Activated CD8-positive, alpha-beta memory T cell treated with anti-CD3 and anti-CD28 coated beads, Interleukin-2, amount 10 ng/mL, durations not matched to agents 7 days and 5 days (primary cell): Measurements from ENCODE around the gene SUPT6H. TPM values are rescaled to one million over a fixed set of nuclear protein-coding genes. Genes with fewer than 3 reads are reported as not detected.

Source experiments
- ATAC-seq: fragments of 150-1000 bp; cut with Tn5 transposase; one replicate; pipeline ENCODE4 v1.10.0; 2021; ENCODE audit warnings: moderate library complexity
- CTCF ChIA-PET: fragments of 350-600 bp; sonication (Branson Sonifier 250); formaldehyde crosslinking; loops from one replicate; lab custom pipeline; 2021; ENCODE audit warnings: antibody characterized with exemption; lab: Charles Lee
- DNase-seq: peaks from one replicate; pipeline ENCODE4 v3.0.0-alpha.2; 2020
- H3K27ac Mint-ChIP-seq: one replicate; pipeline ENCODE4 v1.8.0; 2021; ENCODE audit warnings: mild to moderate bottlenecking, mixed read lengths
- H3K27me3 Mint-ChIP-seq: one replicate; pipeline ENCODE4 v1.8.0; 2021; ENCODE audit warnings: mixed read lengths
- H3K36me3 Mint-ChIP-seq: one replicate; pipeline ENCODE4 v1.8.0; 2021; ENCODE audit warnings: mild to moderate bottlenecking, mixed read lengths
- H3K4me1 Mint-ChIP-seq: one replicate; pipeline ENCODE4 v1.8.0; 2021; ENCODE audit warnings: mixed read lengths
- H3K4me3 Mint-ChIP-seq: one replicate; pipeline ENCODE4 v1.8.0; 2021; ENCODE audit warnings: mild to moderate bottlenecking, moderate library complexity, mixed read lengths
- H3K9me3 Mint-ChIP-seq: one replicate; pipeline ENCODE4 v1.8.0; 2022; ENCODE audit warnings: low read depth, mixed read lengths
- total RNA-seq, 2 experiments: library from RNA; stranded (reverse); gene quantifications; one replicate each; pipeline ENCODE4 v1.2.3, GENCODE V29; 2021

SUPT6H gene
- total RNA-seq, 2 experiments from 2014 or later: 64.7 to 81.2 TPM

DNA sequence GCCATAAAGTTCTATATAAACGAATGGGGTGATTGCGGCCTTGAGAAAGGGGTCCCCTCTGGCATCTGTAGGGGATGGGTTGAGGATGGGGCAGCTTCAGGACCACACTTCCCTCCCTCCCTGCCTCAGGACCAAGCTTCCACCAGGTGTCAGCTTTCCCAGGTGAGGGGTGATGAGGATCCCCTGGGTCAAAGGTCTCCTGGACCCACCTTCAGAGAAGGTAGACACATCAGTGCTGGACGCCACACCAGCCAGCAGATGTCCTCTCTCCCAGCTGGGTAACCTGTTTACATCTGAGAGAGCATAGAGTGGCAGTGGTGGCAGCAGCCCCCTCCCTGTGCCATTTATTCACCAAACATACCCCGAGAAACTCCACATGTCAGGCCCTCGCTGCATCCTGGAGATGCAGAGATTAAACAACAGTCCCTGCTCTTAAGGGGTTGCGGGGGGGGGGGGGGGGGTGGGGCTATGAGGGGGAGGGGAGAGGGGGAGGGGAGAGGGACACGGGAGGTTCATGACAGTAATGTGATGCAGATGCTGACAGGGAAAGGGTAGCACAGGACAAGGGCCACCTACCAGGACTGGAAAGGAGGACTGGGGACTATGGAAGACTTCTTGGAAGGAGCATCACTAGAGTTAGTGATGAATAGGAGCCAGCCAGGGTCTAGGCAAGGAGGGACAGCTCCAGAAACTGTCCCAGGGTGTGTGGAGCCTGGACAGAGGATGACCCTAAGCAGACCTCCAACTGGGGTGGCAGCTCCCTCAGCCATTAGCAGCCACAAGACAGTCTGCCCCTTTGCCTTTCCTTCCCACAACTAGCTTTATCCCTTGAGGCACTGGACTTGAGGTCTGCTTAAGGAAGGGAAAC, 44.7 kb downstream of the SUPT6H start:
- Mint-ChIP-seq H3K4me1 (peaks cover 8% of the 10 kb centered on the region), H3K36me3 (peaks cover 11% of the 10 kb centered on the region), H3K27me3 (no peaks in the 10 kb centered on the region), H3K4me3 (no peak overlapping the region), H3K27ac (no peak overlapping the region), H3K9me3 (no peaks in the 10 kb centered on the region)
- ATAC-seq: no peak
- CTCF ChIA-PET: interaction anchor here (0.8 kb wide), 1 partner anchor 57 kb away, joined by 3 read pairs; no protein-coding TSS in a partner anchor
- no peak for DNase-seq

DNA sequence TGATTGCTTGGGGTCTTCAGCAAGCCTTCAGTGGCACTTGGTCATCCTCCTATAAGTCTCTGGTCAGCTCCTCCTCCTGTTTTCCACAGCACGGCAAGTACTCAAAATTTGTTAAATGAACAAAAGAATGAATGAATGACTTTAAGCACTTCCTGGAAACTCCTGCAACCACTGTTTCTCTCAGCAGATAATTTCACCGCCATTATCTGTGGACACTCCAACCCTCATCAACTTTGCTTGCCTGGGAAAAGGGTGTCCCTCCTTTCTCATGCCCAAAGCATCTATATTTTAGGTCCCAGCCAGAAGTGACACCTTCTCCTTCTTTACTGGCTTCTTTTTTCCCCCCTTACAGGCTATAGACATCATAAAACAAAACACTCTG, 45.3 kb downstream of the SUPT6H start:
- CTCF ChIA-PET: interaction anchor here (0.8 kb wide), 1 partner anchor 56 kb away, joined by 3 read pairs; no protein-coding TSS in a partner anchor
- Mint-ChIP-seq H3K9me3 (no peaks in the 10 kb centered on the region), H3K4me3 (no peak overlapping the region), H3K36me3 (peaks cover 8% of the 10 kb centered on the region), H3K27me3 (no peaks in the 10 kb centered on the region), H3K4me1 (peaks cover 11% of the 10 kb centered on the region), H3K27ac (no peak overlapping the region)
- no peak for ATAC-seq
- no peak for DNase-seq

- Mint-ChIP-seq H3K4me1 (peaks cover 17% of the 10 kb centered on the region), H3K27ac (peak overlapping the region; percentile 93), H3K4me3 (peak overlapping the region; percentile 81), H3K27me3 (peaks cover 19% of the 10 kb centered on the region), H3K36me3 (peaks cover 3% of the 10 kb centered on the region), H3K9me3 (no peaks in the 10 kb centered on the region)
- CTCF ChIA-PET: interaction anchor here (0.7 to 5.3 kb wide), 16 partner anchors 9 to 215 kb away, joined by 3 to 52 read pairs (median 6); partner anchors contain the start of genes BLTP2, NEK8, RPL23A and SDF2
- DNase-seq (peak; percentile 92), ATAC-seq (peak; percentile 93)
These were observed 49.1 kb downstream of the SUPT6H start for GRCh38 chr17:28710861-28711722.

- DNase-seq (peak; percentile 68), ATAC-seq (peak; percentile 49)
- peak within 1 kb of the TSS; percentile 93 for H3K27ac Mint-ChIP-seq
- peaks cover 24% of the 10 kb centered on the region for H3K27me3 Mint-ChIP-seq
- peak within 1 kb of the TSS; percentile 81 for H3K4me3 Mint-ChIP-seq
- H3K36me3 Mint-ChIP-seq: peaks cover 3% of the 10 kb centered on the region
- no peaks in the 10 kb centered on the region for H3K9me3 Mint-ChIP-seq
- CTCF ChIA-PET: interaction anchor here (0.8 to 5.3 kb wide), 11 partner anchors 8 to 67 kb away, joined by 3 to 52 read pairs (median 9); partner anchors contain the start of genes BLTP2, NEK8, RPL23A and SDF2
- peaks cover 17% of the 10 kb centered on the region for H3K4me1 Mint-ChIP-seq
These were observed 49.7 kb downstream of the SUPT6H start, which contains the start of gene PROCA1 for GRCh38 chr17:28711723-28712031. TSS of gene PROCA1 (minus strand) at chr17:28711888. CDS start at chr17:28711660, 228 bp downstream.

DNA sequence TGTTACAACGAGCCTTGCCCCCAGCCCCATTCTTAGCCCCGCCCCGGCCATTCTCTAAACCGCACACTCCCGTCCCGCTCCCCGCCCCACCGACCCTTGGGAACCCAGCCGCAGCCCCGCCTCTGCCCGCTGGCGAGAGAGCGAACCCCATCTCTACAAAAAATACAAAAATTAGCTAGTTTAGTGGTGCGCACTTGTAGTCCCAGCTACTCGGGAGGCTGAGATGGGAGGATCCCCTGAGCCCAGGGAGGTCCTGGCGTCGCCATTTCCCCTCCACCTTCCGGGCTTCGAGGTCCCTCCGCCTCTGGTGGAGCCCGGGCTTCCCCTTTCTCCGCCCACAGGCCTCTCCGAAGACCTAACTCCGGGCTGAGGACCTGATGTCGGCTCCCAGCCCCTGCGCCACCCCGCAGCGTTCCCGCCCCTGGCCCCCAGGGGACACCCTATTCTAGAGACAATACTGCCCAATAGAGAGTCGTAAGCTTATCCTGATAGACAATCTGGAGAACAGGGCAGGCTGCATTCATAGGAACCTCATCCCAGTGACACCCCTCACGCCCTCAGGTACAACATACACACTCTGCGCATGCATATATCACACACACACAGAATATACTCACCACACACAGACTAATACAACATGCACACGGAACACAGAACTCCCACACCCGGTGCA, 50.2 kb downstream of the SUPT6H start:
- peak overlapping the region; percentile 81 for H3K4me3 Mint-ChIP-seq

DNA sequence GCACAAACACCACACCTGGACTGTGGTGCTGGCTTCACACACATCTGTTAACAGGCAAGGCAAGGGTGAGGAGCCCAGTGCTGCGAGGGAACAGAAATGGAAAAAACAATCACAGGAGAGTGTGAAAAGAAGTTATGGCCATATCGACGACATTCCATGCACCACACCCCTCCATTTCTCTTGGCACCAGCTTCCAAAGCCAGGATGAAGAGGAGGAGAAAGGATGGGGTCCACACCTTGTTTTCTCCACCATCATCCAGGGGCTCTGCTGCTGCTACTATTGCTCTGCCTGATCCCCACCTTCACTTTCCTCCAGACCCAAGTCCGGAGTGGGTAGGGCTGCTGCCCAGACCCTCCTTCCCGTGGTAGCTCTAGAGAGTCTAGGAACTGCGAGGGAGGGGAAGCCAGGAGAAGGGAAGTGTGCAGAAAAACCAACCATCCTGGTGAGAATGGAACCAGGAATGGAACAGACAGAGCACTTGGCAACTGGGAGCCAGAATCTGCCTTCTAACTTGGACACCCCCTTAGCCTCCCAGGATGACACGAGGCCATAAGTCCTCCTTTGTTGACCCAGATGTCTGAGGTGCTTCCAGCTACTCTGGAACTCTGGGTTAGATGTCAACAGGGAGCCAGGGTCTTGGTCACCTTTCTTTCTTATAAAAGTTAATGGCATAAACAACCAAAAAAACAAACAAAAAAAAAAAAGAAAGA, 50.9 kb downstream of the SUPT6H start:
- ATAC-seq: no peak
- Mint-ChIP-seq H3K4me3 (peak overlapping the region; percentile 81), H3K4me1 (peaks cover 17% of the 10 kb centered on the region), H3K27me3 (peaks cover 27% of the 10 kb centered on the region), H3K27ac (peak overlapping the region; percentile 93), H3K36me3 (peaks cover 3% of the 10 kb centered on the region), H3K9me3 (no peaks in the 10 kb centered on the region)
- DNase-seq: no peak
- CTCF ChIA-PET: interaction anchor here (1.0 to 5.3 kb wide), 6 partner anchors 12 to 68 kb away, joined by 3 to 52 read pairs (median 10); partner anchors contain the start of genes BLTP2, NEK8 and TLCD1

More for the DNA sequence above, 50.2 kb downstream of the SUPT6H start:
- DNase-seq: peak; percentile 79
- H3K9me3 Mint-ChIP-seq: no peaks in the 10 kb centered on the region
- H3K4me1 Mint-ChIP-seq: peaks cover 17% of the 10 kb centered on the region
- peaks cover 27% of the 10 kb centered on the region for H3K27me3 Mint-ChIP-seq
- CTCF ChIA-PET: interaction anchor here (1.0 to 5.3 kb wide), 7 partner anchors 13 to 68 kb away, joined by 3 to 52 read pairs (median 12); partner anchors contain the start of genes BLTP2, NEK8 and TLCD1
- peaks cover 3% of the 10 kb centered on the region for H3K36me3 Mint-ChIP-seq
- peak; percentile 35 for ATAC-seq
- H3K27ac Mint-ChIP-seq: peak overlapping the region; percentile 93

DNA sequence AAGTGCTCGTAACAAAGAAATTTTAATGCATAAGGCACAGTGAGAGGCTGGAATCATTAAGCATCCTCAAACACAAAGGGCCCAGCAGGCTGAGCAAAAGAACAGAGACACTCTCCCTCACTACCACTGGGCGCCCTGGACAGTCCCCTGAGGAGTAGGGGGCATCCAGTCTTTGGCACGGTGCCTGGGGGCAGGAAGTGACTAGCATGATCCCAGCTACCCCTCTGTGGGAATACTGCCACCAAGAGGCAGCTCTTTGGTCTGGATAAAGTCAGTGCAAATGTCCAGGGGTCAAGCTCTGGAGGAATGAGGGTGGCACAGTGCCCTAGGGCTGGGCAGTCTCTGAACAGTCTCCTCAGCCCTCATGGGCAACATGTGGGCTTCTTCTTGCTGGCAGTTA, 52.3 kb downstream of the SUPT6H start:
- peaks cover 34% of the 10 kb centered on the region for H3K27me3 Mint-ChIP-seq
- peaks cover 25% of the 10 kb centered on the region for H3K4me1 Mint-ChIP-seq
- ATAC-seq (no peak), DNase-seq (no peak)
- no peak overlapping the region for H3K27ac Mint-ChIP-seq
- no peak overlapping the region for H3K4me3 Mint-ChIP-seq
- no peaks in the 10 kb centered on the region for H3K36me3 Mint-ChIP-seq
- CTCF ChIA-PET: interaction anchor here (5.3 kb wide), 1 partner anchor 13 kb away, joined by 52 read pairs; the partner anchor contains the start of genes NEK8 and TLCD1
- H3K9me3 Mint-ChIP-seq: no peaks in the 10 kb centered on the region

DNA sequence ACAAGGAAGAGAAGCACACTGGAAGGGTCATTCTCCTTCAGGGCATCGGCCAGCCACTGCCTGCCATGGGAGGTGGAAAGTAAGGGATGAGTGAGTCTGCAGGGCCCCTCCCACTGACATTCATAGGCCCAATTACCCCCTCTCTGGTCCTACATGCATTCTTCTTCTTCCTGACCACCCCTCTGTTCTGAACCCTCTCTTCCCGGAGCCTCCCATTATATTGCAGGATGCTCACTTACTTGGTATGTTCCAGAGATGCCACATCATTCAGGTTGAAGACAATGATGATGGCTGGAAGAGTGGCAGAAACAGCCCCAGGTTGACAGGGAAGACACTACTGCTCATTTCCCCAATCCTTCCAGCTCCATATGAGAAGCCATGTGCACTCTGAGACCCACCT, 53.2 kb downstream of the SUPT6H start:
- Mint-ChIP-seq H3K4me3 (no peak overlapping the region), H3K27ac (no peak overlapping the region), H3K4me1 (peaks cover 24% of the 10 kb centered on the region), H3K27me3 (peaks cover 36% of the 10 kb centered on the region), H3K36me3 (peaks cover 6% of the 10 kb centered on the region), H3K9me3 (no peaks in the 10 kb centered on the region)
- ATAC-seq: no peak
- no peak for DNase-seq
- CTCF ChIA-PET: interaction anchor here (0.8 to 5.3 kb wide), 3 partner anchors 12 to 35 kb away, joined by 3 to 52 read pairs (median 4); partner anchors contain the start of genes NEK8 and TLCD1

DNA sequence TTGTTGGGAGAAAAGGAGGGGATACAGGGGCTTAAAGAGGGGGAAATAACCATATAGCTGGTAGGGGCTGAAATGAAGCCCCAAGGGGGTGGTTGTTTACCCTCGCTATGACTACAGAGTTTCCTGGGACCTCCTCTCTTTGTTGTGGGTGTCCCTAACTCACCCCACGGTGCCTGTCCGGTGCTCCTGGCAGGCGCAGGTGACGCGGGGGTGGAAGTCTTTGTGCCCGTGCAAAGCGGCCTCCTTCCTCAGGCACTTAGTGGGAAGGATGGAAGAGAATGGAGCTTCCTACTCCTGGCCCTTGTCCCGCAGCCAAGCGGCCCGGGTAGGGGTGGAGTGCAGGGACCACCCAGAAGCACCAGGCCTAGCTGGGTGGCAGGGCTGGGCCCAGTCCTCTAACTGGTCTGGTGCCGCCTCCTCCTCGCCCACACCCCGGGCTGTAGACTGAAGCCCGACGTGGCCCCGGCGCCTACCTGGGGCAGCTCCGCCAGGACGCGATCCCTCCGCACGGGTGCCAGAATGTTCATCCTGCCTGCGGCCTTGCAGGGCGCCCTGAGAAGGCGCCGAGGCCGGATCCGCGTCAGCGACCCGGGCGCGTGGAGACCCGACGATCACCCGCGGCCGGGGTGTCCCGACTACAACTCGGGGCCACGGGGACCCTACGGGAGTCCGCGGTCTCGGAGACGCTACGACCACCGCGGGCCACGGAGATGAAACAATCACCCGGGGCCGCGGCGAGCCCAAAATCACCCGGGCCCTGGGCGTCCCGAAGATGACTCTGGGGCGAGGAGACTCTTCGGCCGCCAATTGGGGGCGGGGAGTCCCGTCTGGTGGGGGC, 55.0 kb downstream of the SUPT6H start:
- ATAC-seq (no peak), DNase-seq (no peak)
- Mint-ChIP-seq H3K4me1 (peaks cover 26% of the 10 kb centered on the region), H3K9me3 (no peaks in the 10 kb centered on the region), H3K4me3 (no peak overlapping the region), H3K27me3 (peaks cover 36% of the 10 kb centered on the region), H3K36me3 (peaks cover 21% of the 10 kb centered on the region), H3K27ac (no peak overlapping the region)
- CTCF ChIA-PET: interaction anchor here (0.7 kb wide), 1 partner anchor 10 kb away, joined by 4 read pairs; no protein-coding TSS in a partner anchor

- Mint-ChIP-seq H3K4me3 (peak within 1 kb of the TSS; percentile 40), H3K27ac (peak within 1 kb of the TSS; percentile 24), H3K9me3 (no peaks in the 10 kb centered on the region), H3K36me3 (peaks cover 28% of the 10 kb centered on the region), H3K4me1 (peaks cover 29% of the 10 kb centered on the region), H3K27me3 (peaks cover 36% of the 10 kb centered on the region)
- no peak for DNase-seq
- CTCF ChIA-PET: interaction anchor here (2.1 kb wide), 1 partner anchor 10 kb away, joined by 17 read pairs; the partner anchor contains the start of gene NEK8
- no peak for ATAC-seq
These were observed 55.8 kb downstream of the SUPT6H start, which contains the start of gene RAB34 for GRCh38 chr17:28717578-28718332. TSS of gene RAB34 (minus strand) at chr17:28717868. CDS start at chr17:28717266, 602 bp downstream.
